Liver (tissue), 9 donors: ENCODE results near the gene ROBO2. TPM values are rescaled to one million over a fixed set of nuclear protein-coding genes. Genes with fewer than 3 reads are reported as not detected.

Source experiments
- DNase-seq: peaks from one replicate; pipeline ENCODE4 v3.0.0-alpha.2; 2017; ENCODE audit warnings: low spot score
- H3K27ac ChIP-seq, 2 donors: one replicate each; pipeline ENCODE4 v1.7.0; 2013; ENCODE audit warnings: inconsistent platforms in 2 of 2, low read length in 2 of 2, control low read depth in 1 of 2, low read depth in 1 of 2, mild to moderate bottlenecking in 1 of 2
- H3K27me3 ChIP-seq, 4 donors: one replicate each; pipeline versions ENCODE4 v1.6.1 to v1.7.0; 2013; ENCODE audit warnings: low read length in 3 of 4, inconsistent platforms in 1 of 4, mild to moderate bottlenecking in 1 of 4, moderate library complexity in 1 of 4; ENCODE audit not compliant: control insufficient read depth in 4 of 4, insufficient read depth in 4 of 4
- H3K36me3 ChIP-seq, 4 donors: one replicate each; pipeline versions ENCODE4 v1.6.1 to v1.7.0; 2013; ENCODE audit warnings: low read length in 3 of 4, mild to moderate bottlenecking in 3 of 4, low read depth in 1 of 4, moderate library complexity in 1 of 4; ENCODE audit not compliant: control insufficient read depth in 4 of 4, insufficient read depth in 3 of 4
- H3K4me1 ChIP-seq, 4 donors: one replicate each; pipeline versions ENCODE4 v1.6.1 to v1.7.0; 2013; ENCODE audit warnings: low read length in 3 of 4, mild to moderate bottlenecking in 3 of 4, moderate library complexity in 1 of 4; ENCODE audit not compliant: control insufficient read depth in 4 of 4, insufficient read depth in 4 of 4
- H3K4me3 ChIP-seq, 3 donors: one replicate each; pipeline versions ENCODE4 v1.6.1 to v1.7.0; 2013; ENCODE audit warnings: low read length in 3 of 3, control low read depth in 1 of 3, low read depth in 1 of 3, mild to moderate bottlenecking in 1 of 3
- H3K9ac ChIP-seq, 2 donors: one replicate each; pipeline ENCODE4 v1.7.0; 2013; ENCODE audit warnings: low read length in 2 of 2, mild to moderate bottlenecking in 2 of 2, moderate library complexity in 2 of 2, control low read depth in 1 of 2, low read depth in 1 of 2
- H3K9me3 ChIP-seq, 4 donors: one replicate each; pipeline versions ENCODE4 v1.6.1 to v1.7.0; 2013; ENCODE audit warnings: low read length in 3 of 4; ENCODE audit not compliant: control insufficient read depth in 4 of 4
- EGR1 ChIP-seq, 2 donors: IDR thresholded peaks; 2 replicates each; pipeline ENCODE4 v1.6.1; 2016 to 2018; ENCODE audit warnings: antibody characterized with exemption in 2 of 2, low read depth in 2 of 2
- FOXA1 ChIP-seq: IDR thresholded peaks from 2 replicates; pipeline ENCODE4 v1.6.1; 2016; ENCODE audit warnings: antibody characterized with exemption
- FOXA2 ChIP-seq: IDR thresholded peaks from 2 replicates; pipeline ENCODE4 v1.6.1; 2016; ENCODE audit warnings: antibody characterized with exemption
- GABPA ChIP-seq, 2 donors: IDR thresholded peaks in 1 of 2; conservative IDR thresholded peaks in 1 of 2; 2 replicates each; pipeline ENCODE4 v1.6.1; 2016; ENCODE audit warnings: antibody characterized with exemption in 2 of 2, mild to moderate bottlenecking in 1 of 2, moderate library complexity in 1 of 2
- HNF4A ChIP-seq, 2 donors: conservative IDR thresholded peaks; 2 replicates each; pipeline ENCODE4 v1.6.1; 2016; ENCODE audit warnings: antibody characterized with exemption in 2 of 2, mild to moderate bottlenecking in 2 of 2
- HNF4G ChIP-seq: IDR thresholded peaks from 2 replicates; pipeline ENCODE4 v1.6.1; 2016; ENCODE audit warnings: antibody characterized with exemption
- JUND ChIP-seq, 2 donors: IDR thresholded peaks; 2 replicates each; pipeline ENCODE4 v1.6.1; 2016; ENCODE audit warnings: antibody characterized with exemption in 2 of 2
- NR2F2 ChIP-seq: IDR thresholded peaks from 2 replicates; pipeline ENCODE4 v1.6.1; 2016; ENCODE audit warnings: antibody characterized with exemption
- RAD21 ChIP-seq, 2 donors: IDR thresholded peaks; 2 replicates each; pipeline ENCODE4 v1.6.1; 2016; ENCODE audit warnings: antibody characterized with exemption in 2 of 2, mild to moderate bottlenecking in 2 of 2
- RXRA ChIP-seq, 2 donors: IDR thresholded peaks; 2 replicates each; pipeline ENCODE4 v1.6.1; 2017 to 2018; ENCODE audit warnings: antibody characterized with exemption in 2 of 2, mild to moderate bottlenecking in 1 of 2
- SP1 ChIP-seq: IDR thresholded peaks from 2 replicates; pipeline ENCODE4 v1.6.1; 2018; ENCODE audit warnings: antibody characterized with exemption, mild to moderate bottlenecking
- TAF1 ChIP-seq: conservative IDR thresholded peaks from 2 replicates; pipeline ENCODE4 v1.6.1; 2016; ENCODE audit warnings: antibody characterized with exemption, mild to moderate bottlenecking
- YY1 ChIP-seq: IDR thresholded peaks from 2 replicates; pipeline ENCODE4 v1.6.1; 2016; ENCODE audit warnings: antibody characterized with exemption, mild to moderate bottlenecking
- WGBS: extraction: QIAGEN DNeasy Blood & Tissue Kit; methylation state at CpG from one replicate; pipeline ENCODE4 v1.1.7; 2013; 5-methylcytosine and 5-hydroxymethylcytosine counted together
- polyA plus RNA-seq, 2 donors: library from polyadenylated mRNA; stranded (reverse) in 1 of 2; unstranded in 1 of 2; fragments of 200-250 nt in 1 of 2; fragments of >200 nt in 1 of 2; fragmentation: Nextera tagmentation in 1 of 2; extraction: Ambion mirVana in 1 of 2; gene quantifications; one replicate each; pipeline versions ENCODE4 v1.2.1 to v1.2.3, GENCODE V29; 2013 to 2015
- total RNA-seq, 2 donors: library from RNA; depleted of rRNA; stranded (reverse); fragments of >200 nt; gene quantifications; one replicate each; pipeline ENCODE4 v1.2.3, GENCODE V29; 2014
- TF ChIP-seq, protein P1 (sequence below): IDR thresholded peaks from 2 replicates; pipeline ENCODE4 v1.6.1; 2016; ENCODE audit warnings: antibody characterized with exemption, mild to moderate bottlenecking
- TF ChIP-seq, protein P2 (sequence below): IDR thresholded peaks from 2 replicates; pipeline ENCODE4 v1.6.1; 2016; ENCODE audit warnings: antibody characterized with exemption
- TF ChIP-seq, protein P3 (sequence below): IDR thresholded peaks from 2 replicates; pipeline ENCODE4 v1.6.1; 2016; ENCODE audit warnings: antibody characterized with exemption
- TF ChIP-seq, protein P4 (sequence below): IDR thresholded peaks from 2 replicates; pipeline ENCODE4 v1.6.1; 2016; ENCODE audit warnings: antibody characterized with exemption
- TF ChIP-seq, protein P5 (sequence below): fragments of 150-350 bp; IDR thresholded peaks from 2 replicates; pipeline ENCODE4 v1.5.1; 2017; ENCODE audit warnings: improper control_type of control experiment, low read depth, low read length; ENCODE audit not compliant: missing input control
- donor health status: healthy.
- donor health status: healthy.
- donor health status: healthy.
- donor health status: healthy.
- donor health status: healthy.

Gene ROBO2
- total and polyA plus RNA-seq, 4 donors: 0.22 to 19.4 (median 1.1) TPM

DNA sequence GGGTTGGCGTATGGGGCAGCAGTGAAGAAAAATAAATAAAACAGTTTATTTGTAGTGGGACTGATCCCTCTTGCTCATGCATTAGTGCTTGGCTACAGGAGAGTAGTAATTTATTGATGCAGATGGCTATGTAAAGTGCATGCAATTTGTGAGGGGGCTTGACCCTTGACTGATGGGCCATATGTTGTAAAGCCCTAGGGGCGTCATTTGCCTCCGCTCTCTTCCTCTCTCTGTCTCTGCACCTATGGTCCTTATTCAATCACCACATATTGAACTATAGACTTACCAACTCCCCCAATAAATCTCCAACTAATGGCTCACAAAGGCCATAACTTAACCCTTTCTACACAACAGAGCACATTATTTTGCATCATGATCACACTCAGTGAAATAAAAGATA is 227.7 kb downstream of the ROBO2 start (continued):
- TF ChIP-seq, protein P1, sequence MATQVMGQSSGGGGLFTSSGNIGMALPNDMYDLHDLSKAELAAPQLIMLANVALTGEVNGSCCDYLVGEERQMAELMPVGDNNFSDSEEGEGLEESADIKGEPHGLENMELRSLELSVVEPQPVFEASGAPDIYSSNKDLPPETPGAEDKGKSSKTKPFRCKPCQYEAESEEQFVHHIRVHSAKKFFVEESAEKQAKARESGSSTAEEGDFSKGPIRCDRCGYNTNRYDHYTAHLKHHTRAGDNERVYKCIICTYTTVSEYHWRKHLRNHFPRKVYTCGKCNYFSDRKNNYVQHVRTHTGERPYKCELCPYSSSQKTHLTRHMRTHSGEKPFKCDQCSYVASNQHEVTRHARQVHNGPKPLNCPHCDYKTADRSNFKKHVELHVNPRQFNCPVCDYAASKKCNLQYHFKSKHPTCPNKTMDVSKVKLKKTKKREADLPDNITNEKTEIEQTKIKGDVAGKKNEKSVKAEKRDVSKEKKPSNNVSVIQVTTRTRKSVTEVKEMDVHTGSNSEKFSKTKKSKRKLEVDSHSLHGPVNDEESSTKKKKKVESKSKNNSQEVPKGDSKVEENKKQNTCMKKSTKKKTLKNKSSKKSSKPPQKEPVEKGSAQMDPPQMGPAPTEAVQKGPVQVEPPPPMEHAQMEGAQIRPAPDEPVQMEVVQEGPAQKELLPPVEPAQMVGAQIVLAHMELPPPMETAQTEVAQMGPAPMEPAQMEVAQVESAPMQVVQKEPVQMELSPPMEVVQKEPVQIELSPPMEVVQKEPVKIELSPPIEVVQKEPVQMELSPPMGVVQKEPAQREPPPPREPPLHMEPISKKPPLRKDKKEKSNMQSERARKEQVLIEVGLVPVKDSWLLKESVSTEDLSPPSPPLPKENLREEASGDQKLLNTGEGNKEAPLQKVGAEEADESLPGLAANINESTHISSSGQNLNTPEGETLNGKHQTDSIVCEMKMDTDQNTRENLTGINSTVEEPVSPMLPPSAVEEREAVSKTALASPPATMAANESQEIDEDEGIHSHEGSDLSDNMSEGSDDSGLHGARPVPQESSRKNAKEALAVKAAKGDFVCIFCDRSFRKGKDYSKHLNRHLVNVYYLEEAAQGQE: no peak

DNA sequence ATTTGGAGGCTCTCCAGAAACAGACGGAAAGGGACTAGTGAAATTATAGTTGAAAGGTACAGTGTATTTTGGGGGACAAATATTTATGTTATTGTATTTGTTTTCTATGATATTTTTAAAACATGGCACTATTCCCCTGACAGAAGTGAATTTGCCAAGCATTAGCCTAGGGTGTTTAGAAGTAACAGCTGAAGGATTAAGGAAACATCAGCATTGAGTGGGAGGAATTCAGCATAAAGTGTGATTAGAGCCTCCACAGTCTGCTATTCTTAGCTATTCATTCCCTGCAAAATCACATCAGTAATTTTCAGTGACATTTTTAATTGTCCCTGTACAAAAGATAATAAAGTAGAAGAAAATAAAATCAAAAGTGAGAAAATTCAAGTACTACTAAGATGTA is 231.4 kb downstream of the ROBO2 start:
- Histone ChIP-seq H3K36me3 (no peaks in the 10 kb centered on the region), H3K4me3 (no peak overlapping the region), H3K9me3 (no peaks in the 10 kb centered on the region), H3K27me3 (no peaks in the 10 kb centered on the region), H3K4me1 (no peaks in the 10 kb centered on the region), H3K27ac (no peak overlapping the region), H3K9ac (no peak overlapping the region)
- TF ChIP-seq, protein P1: no peak
- no peak for TF ChIP-seq JUND (IDR thresholded peaks at IDR 0.05)
- no peak for TF ChIP-seq TAF1
- TF ChIP-seq GABPA (IDR thresholded peaks at IDR 0.05 in 1 of 2, conservative IDR thresholded peaks at IDR 0.05 in 1 of 2): no peak
- no peak for TF ChIP-seq SP1
- TF ChIP-seq, protein P2, sequence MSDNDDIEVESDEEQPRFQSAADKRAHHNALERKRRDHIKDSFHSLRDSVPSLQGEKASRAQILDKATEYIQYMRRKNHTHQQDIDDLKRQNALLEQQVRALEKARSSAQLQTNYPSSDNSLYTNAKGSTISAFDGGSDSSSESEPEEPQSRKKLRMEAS: no peak
- no peak for TF ChIP-seq HNF4G
- no peak for TF ChIP-seq YY1
- TF ChIP-seq RXRA (IDR thresholded peaks at IDR 0.05): no peak
- no peak for TF ChIP-seq FOXA1
- TF ChIP-seq, protein P3, sequence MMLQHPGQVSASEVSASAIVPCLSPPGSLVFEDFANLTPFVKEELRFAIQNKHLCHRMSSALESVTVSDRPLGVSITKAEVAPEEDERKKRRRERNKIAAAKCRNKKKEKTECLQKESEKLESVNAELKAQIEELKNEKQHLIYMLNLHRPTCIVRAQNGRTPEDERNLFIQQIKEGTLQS: no peak
- TF ChIP-seq RAD21 (IDR thresholded peaks at IDR 0.05): no peak
- TF ChIP-seq, protein P4, sequence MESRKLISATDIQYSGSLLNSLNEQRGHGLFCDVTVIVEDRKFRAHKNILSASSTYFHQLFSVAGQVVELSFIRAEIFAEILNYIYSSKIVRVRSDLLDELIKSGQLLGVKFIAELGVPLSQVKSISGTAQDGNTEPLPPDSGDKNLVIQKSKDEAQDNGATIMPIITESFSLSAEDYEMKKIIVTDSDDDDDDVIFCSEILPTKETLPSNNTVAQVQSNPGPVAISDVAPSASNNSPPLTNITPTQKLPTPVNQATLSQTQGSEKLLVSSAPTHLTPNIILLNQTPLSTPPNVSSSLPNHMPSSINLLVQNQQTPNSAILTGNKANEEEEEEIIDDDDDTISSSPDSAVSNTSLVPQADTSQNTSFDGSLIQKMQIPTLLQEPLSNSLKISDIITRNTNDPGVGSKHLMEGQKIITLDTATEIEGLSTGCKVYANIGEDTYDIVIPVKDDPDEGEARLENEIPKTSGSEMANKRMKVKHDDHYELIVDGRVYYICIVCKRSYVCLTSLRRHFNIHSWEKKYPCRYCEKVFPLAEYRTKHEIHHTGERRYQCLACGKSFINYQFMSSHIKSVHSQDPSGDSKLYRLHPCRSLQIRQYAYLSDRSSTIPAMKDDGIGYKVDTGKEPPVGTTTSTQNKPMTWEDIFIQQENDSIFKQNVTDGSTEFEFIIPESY: no peak
- no peak for TF ChIP-seq NR2F2
- TF ChIP-seq FOXA2: no peak
- TF ChIP-seq EGR1 (IDR thresholded peaks at IDR 0.05; ENCODE audit: low read depth in 2 of 2): no peak
- no peak for TF ChIP-seq HNF4A (conservative IDR thresholded peaks at IDR 0.05)
- TF ChIP-seq, protein P5, sequence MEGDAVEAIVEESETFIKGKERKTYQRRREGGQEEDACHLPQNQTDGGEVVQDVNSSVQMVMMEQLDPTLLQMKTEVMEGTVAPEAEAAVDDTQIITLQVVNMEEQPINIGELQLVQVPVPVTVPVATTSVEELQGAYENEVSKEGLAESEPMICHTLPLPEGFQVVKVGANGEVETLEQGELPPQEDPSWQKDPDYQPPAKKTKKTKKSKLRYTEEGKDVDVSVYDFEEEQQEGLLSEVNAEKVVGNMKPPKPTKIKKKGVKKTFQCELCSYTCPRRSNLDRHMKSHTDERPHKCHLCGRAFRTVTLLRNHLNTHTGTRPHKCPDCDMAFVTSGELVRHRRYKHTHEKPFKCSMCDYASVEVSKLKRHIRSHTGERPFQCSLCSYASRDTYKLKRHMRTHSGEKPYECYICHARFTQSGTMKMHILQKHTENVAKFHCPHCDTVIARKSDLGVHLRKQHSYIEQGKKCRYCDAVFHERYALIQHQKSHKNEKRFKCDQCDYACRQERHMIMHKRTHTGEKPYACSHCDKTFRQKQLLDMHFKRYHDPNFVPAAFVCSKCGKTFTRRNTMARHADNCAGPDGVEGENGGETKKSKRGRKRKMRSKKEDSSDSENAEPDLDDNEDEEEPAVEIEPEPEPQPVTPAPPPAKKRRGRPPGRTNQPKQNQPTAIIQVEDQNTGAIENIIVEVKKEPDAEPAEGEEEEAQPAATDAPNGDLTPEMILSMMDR: no peak
- 83% methylated on average over 1 of the region's 1 CpG for WGBS
- DNase-seq: no peak
